Central memory CD8-positive, alpha-beta T cell (primary cell): ENCODE measurements around the gene TBC1D16.

Experiments used
- ATAC-seq: fragments of 150-1000 bp; cut with Tn5 transposase; replicated peaks from 2 replicates; pipeline ENCODE4 v1.10.0; 2022; ENCODE audit warnings: mild to moderate bottlenecking, moderate FRiP score, moderate number of reproducible peaks; ENCODE audit not compliant: poor library complexity, severe bottlenecking; ENCODE audit errors: extremely low read depth
- DNase-seq, 2 donors: peaks; one replicate each; pipeline ENCODE4 v3.0.0; 2021; ENCODE audit warnings: low spot score in 2 of 2
- H3K27ac Mint-ChIP-seq: one replicate; pipeline ENCODE4 v1.8.0; 2022; ENCODE audit warnings: low read depth, mild to moderate bottlenecking, moderate library complexity, mixed read lengths
- H3K27me3 Mint-ChIP-seq: one replicate; pipeline ENCODE4 v1.8.0; 2022; ENCODE audit warnings: mixed read lengths
- H3K36me3 Mint-ChIP-seq: one replicate; pipeline ENCODE4 v1.8.0; 2022; ENCODE audit warnings: mild to moderate bottlenecking, moderate library complexity, mixed read lengths; ENCODE audit not compliant: insufficient read depth
- H3K4me1 Mint-ChIP-seq: one replicate; pipeline ENCODE4 v1.8.0; 2022; ENCODE audit warnings: mixed read lengths
- H3K4me3 Mint-ChIP-seq: one replicate; pipeline ENCODE4 v1.8.0; 2022; ENCODE audit warnings: mild to moderate bottlenecking, moderate library complexity, mixed read lengths
- H3K9me3 Mint-ChIP-seq: one replicate; pipeline ENCODE4 v1.8.0; 2022; ENCODE audit warnings: mixed read lengths

TBC1D16 gene

DNA sequence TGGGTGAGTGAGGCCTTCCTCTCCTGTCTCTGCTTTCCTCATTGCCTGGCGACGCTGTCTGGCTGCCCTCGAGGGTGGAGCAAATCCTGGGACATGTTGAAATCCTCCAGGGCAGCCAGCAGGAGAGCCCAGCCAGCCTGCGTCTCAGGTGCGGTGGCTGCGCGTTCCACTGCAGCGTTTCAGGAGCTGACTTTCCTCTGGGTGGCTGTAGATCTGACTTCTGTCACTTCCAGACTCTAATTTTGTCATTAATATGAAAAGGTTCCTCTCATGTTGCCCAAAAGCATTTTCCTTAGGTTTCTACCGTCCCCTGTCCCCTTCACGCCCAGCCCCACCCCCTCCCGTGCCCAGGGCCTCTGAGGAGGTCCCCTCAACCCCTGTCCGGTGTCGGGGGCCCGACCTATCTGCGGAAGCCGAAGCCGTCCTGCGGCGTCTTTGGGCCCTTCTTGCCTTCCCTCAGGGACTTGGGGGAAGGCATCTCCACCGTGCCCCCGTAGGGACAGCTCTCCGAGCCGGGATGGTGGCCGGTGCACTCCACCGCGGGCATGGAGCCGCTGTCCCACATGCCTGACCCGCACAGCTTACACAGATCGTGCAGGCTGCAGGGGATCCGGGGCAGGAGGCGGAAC is 95.1 kb downstream of the TBC1D16 start:
- ATAC-seq (no peak), DNase-seq (no peak)
- no peak overlapping the region for H3K27ac Mint-ChIP-seq
- no peaks in the 10 kb centered on the region for H3K27me3 Mint-ChIP-seq
- peaks cover 35% of the 10 kb centered on the region for H3K4me1 Mint-ChIP-seq
- H3K4me3 Mint-ChIP-seq: no peak overlapping the region
- H3K36me3 Mint-ChIP-seq: peaks cover 11% of the 10 kb centered on the region
- no peaks in the 10 kb centered on the region for H3K9me3 Mint-ChIP-seq

DNA sequence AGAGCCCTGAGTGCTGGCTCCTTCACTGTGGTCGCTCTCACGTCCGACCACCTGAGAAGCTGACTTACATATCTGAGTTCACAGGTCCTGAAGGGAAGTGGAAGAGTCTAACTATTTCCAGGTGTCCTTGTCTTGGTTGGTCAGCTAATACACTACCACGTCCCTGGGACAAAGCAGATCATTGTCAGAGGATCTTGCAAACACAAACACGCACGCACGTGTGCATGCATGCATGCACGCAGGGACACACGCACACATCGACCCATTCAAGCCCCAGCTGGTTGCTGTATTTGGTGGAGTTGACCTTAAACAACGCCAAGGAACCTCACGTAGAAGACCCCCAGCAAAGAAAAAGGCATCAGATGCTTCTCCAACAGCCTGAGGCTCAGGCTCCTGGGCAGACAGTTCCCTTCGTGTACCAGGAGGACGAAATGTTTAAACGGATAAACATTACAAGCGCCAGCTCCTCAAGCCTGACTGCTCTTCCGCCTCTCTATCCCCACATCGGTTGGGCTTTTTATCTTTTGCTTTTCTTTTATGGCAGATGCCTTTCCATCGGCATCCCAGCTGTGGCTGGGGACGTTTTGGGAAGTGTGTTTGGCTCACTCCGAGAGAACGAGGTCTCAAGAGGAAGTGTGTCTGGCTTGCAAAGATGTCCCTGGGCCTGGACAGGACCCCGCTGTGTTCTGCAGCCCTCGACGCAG is 95.8 kb downstream of the TBC1D16 start:
- Mint-ChIP-seq H3K27ac (no peak overlapping the region), H3K4me3 (no peak overlapping the region), H3K27me3 (no peaks in the 10 kb centered on the region), H3K4me1 (peaks cover 38% of the 10 kb centered on the region), H3K36me3 (peaks cover 11% of the 10 kb centered on the region), H3K9me3 (no peaks in the 10 kb centered on the region)
- ATAC-seq (no peak), DNase-seq (no peak)

DNA sequence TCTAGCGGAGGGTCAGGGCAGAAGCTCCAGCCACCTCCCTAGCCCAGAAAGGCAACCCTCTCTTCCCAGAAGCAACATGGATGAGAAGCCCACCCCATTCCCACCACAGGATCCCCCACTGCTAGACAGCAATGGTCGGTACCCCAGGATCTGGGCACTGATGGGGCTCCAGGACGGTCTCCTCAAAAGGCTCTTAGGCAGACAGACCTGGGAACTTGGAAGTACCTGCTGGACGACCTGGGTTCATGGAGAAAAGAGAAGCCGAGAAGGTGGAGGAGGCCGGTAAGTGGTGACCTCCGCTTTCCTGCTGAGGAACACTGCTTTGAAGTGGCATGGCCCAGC is 96.6 kb downstream of the TBC1D16 start:
- Mint-ChIP-seq H3K27ac (no peak overlapping the region), H3K36me3 (peaks cover 8% of the 10 kb centered on the region), H3K4me3 (no peak overlapping the region), H3K9me3 (no peaks in the 10 kb centered on the region), H3K4me1 (peaks cover 43% of the 10 kb centered on the region), H3K27me3 (peaks cover 5% of the 10 kb centered on the region)
- DNase-seq (no peak), ATAC-seq (no peak)

DNA sequence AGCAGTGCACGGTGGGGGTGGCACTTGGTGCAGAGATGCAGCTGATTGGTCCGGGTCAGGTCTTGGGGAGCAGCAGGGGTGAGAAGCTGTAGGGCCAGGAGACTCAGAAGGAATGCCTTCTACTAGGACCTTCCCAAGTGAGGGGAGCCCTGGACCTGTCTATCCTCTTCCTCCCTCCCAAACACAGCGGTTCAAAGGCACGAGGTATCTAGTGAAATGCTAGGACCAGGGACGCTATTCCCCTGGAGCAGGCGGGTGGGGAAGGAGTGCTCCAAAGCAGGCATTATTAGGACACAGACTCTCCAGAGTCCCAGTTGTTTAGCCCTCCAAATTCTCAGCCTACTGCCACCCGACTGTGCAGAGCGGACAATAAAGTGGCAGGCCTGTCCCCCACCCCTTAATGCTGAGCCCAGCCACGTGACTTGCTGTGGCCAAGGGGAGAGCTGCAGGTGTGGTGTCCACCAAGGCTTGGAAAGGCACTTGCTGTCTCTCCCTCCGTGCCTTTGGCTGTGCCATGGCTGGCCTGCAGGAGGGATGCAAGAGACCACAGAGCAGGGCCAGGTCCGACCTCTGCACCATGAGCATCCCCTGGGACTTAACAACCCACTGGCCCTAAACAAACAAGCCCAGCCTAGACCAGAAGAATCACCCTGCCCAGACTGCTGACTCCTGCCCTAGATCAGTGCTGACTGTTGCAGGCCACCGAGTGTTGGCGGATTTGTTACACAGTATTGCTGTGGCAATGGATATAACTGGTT is 97.2 kb downstream of the TBC1D16 start:
- H3K36me3 Mint-ChIP-seq: peaks cover 6% of the 10 kb centered on the region
- peaks cover 45% of the 10 kb centered on the region for H3K4me1 Mint-ChIP-seq
- H3K4me3 Mint-ChIP-seq: no peak overlapping the region
- H3K27me3 Mint-ChIP-seq: peaks cover 11% of the 10 kb centered on the region
- H3K9me3 Mint-ChIP-seq: no peaks in the 10 kb centered on the region
- no peak for DNase-seq
- H3K27ac Mint-ChIP-seq: no peak overlapping the region
- no peak for ATAC-seq

DNA sequence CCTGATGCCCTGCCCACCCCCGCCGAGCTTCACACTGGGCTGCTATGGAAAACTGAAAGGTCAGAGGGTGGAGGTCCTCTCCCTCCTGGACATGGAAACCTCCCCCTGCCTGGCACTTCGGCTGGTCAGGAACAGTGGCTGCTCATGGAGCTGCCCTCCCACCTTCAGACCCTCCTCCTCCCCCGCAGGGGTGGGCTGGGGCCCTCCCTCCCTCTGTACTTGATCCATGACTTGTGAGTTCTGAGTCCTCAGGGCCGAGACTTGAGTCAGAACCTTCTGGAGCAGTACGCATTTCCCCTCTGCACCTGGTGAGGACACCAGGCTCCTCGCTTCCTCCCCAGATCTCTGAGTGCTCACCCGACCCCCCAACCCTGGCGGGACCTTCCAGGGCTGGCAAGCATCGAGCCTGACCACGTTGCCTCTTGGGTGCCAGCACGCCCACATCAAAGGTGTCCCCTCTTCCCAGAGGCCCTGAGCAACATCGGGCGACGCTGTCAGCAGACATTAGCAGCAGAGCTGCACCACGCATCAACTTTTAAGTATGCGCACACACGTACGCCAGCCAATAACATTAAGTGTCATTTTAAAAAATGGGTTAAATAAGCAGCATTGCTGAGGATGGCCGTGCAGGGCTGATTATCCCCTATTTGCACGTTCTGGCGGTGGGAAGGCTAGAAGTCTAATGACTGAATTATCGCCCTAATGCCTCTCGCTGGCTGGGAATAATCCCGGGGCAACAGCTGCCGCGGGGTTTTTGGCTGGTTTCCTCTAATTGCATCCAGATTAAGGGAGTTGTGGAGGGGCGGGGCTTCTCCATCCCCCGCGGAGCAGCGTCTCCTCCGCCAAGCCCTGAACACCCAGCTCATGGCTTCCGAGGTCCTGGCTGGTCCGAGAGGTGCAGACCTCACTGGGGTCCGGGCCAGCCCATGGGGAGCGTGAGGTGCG is 98.0 kb downstream of the TBC1D16 start:
- DNase-seq (no peak), ATAC-seq (peak; percentile 24)
- Mint-ChIP-seq H3K9me3 (no peaks in the 10 kb centered on the region), H3K4me1 (peaks cover 44% of the 10 kb centered on the region), H3K36me3 (peaks cover 6% of the 10 kb centered on the region), H3K27ac (peak overlapping the region; percentile 87), H3K27me3 (peaks cover 19% of the 10 kb centered on the region), H3K4me3 (peak overlapping the region; percentile 78)

DNA sequence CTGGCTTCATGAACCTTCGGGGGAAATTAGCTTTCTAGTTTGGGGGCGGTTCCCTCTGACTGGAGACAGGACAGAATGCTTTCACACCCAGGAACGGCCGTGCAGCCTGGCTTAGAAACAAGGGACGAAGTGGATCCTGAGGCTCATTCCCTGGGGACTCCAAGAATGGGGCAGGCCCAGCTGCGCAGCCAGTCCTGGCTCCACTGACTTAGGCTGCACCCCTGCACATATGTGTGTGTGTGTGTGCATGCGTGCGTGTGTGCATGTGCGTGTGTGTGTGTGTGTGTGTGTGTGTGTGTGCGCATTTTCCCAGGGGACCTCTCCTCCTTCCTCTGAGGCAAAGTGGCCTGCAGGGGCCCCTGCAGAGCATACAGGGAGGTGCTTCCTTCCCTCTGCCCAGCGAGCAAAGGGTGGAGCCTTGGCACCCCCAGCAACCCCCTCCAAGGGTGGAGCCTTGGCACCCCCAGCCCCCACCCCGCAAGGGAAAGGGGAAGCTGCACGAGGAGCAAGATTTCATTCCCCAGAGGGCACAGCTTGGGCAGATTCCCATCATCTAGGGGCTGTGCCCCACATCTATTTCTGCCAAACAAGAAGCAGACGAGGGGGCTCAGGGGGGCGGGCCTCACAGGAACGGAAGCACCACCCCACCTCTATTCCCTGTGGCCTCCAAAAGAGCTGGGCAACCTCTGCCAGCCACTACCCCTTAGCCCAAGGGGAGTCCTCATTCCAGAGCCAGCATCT is 98.9 kb downstream of the TBC1D16 start:
- peaks cover 6% of the 10 kb centered on the region for H3K36me3 Mint-ChIP-seq
- peak overlapping the region; percentile 87 for H3K27ac Mint-ChIP-seq
- H3K27me3 Mint-ChIP-seq: peaks cover 28% of the 10 kb centered on the region
- H3K9me3 Mint-ChIP-seq: no peaks in the 10 kb centered on the region
- H3K4me3 Mint-ChIP-seq: peak overlapping the region; percentile 78
- H3K4me1 Mint-ChIP-seq: peaks cover 42% of the 10 kb centered on the region
- no peak for DNase-seq
- ATAC-seq: peak; percentile 24

DNA sequence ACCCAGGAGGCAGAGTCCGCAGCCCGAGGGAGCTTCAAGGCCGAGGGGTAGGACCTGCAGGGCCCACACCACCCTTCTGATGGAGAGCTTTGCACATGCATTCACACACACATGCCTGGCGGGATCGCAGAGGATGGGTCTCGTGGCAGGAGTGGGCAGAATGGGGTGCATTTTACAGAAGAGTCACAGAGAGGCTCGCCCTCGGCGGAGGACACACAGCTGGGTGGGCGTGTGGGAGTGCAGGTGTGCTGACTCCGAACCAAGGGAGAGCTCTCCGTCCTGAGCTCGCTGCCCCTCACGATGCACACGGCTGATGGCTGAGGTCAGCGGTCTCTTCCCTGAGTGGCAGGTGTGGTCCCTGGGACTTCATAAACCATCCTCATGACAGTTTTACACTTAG is 99.6 kb downstream of the TBC1D16 start:
- Mint-ChIP-seq H3K27me3 (peaks cover 33% of the 10 kb centered on the region), H3K4me1 (peaks cover 42% of the 10 kb centered on the region), H3K27ac (no peak overlapping the region), H3K4me3 (peak overlapping the region; percentile 78), H3K36me3 (peaks cover 6% of the 10 kb centered on the region), H3K9me3 (no peaks in the 10 kb centered on the region)
- ATAC-seq (no peak), DNase-seq (no peak)

DNA sequence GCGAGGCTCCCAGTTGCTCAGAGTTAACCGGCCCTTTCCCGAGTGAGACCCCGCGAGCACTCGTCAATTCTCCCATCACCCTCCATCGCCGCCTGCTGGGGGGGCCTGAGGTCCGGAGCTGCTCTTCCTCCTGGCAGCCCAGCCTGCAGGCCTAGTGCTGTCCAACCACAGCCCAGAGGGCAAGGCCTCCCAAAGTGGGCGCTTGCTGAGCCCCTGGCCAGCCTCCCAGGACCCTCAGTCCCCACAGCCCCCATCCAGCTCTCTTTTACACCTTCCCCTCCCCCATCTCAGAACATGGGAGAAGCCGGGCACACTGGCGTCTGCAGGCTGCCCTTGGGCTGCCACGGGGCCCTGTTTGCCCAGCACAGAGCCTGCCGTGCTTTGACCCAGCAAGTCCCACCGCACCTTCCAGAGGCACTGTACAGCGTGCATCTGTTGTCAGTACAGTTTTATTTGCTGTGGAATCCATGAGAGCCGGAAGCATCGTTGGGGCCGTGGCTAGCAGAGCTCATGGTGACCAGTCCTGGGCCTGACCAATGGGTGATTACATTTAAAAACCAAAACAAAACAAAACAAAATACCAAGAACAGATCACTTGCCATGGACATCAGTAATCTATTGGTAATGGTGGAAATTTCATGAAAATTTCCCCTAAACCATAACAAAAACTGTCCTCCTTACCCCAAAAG is 100.3 kb downstream of the TBC1D16 start:
- peaks cover 6% of the 10 kb centered on the region for H3K36me3 Mint-ChIP-seq
- H3K27ac Mint-ChIP-seq: peak overlapping the region; percentile 87
- H3K27me3 Mint-ChIP-seq: peaks cover 33% of the 10 kb centered on the region

DNA sequence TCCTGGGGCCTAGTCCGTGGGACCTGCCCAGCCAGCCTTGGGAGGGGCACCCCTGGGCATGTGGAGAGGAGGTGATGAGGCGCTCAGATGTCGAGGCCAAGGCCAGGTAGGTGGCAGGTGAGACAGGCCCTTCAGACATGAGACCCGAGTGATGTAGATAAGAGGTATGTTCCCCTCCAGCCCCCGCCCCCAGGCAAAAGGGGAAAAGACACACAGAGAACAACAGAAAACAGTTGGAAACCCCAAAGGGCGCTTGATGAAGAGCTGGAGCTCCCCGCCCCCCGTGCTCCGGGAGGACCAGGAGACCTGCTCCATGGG is 101.1 kb downstream of the TBC1D16 start:
- Mint-ChIP-seq H3K27ac (no peak overlapping the region), H3K4me1 (peaks cover 42% of the 10 kb centered on the region), H3K36me3 (peaks cover 6% of the 10 kb centered on the region), H3K9me3 (no peaks in the 10 kb centered on the region), H3K27me3 (peaks cover 33% of the 10 kb centered on the region), H3K4me3 (no peak overlapping the region)
- ATAC-seq (no peak), DNase-seq (no peak)

More for the DNA sequence above, 100.3 kb downstream of the TBC1D16 start:
- ATAC-seq (no peak), DNase-seq (no peak)
- H3K4me1 Mint-ChIP-seq: peaks cover 42% of the 10 kb centered on the region
- no peaks in the 10 kb centered on the region for H3K9me3 Mint-ChIP-seq
- no peak overlapping the region for H3K4me3 Mint-ChIP-seq

DNA sequence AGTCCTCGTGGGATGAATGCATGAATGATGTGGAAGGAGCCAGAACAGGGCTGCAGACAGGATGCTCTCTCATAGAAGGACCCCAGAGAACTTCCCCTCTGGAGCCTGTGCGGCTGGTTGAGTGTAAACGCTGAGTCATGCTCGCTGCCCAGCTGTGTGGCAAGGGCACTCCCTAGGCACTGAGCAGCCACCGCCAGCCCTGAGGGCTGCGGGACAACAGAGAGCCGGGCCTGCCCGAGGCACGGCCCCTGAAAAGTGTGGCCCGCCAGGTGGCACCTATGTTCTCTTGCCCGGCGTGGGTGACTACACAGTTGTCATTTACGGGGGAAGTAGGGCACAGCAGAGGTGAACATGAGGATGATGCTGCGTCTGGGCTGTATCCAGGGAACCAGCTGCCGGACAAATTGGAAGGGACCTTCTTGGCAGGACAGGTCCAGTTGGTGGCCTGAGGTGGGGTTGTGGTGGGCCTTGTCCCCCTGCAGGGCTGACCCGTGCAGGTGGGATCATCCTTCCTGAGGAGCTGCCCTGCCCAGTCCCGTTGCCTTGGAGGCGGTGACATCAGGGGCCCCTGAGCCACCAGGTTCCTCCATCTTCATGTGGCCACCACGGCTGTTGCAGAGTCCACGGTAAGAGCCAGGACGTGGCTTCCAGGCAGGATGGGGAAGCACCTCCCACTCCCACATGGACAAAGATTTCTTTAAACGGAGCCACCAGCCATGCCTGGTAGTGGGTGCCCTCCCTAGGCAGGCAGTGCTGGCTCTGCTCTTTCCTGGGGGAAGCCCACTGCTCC is 101.6 kb downstream of the TBC1D16 start:
- Mint-ChIP-seq H3K9me3 (no peaks in the 10 kb centered on the region), H3K27me3 (peaks cover 34% of the 10 kb centered on the region), H3K36me3 (peaks cover 6% of the 10 kb centered on the region), H3K4me3 (no peak overlapping the region), H3K27ac (no peak overlapping the region), H3K4me1 (peaks cover 42% of the 10 kb centered on the region)
- DNase-seq (no peak), ATAC-seq (no peak)
